GM21737 (cell line): ENCODE measurements around the gene ARID1B.

Experiments used
- ATAC-seq: cut with Tn5 transposase; IDR thresholded peaks from one replicate; pipeline ENCODE4 v1.9.1; 2021; ENCODE audit warnings: mild to moderate bottlenecking, moderate library complexity; ENCODE audit not compliant: unreplicated experiment

ARID1B gene

DNA sequence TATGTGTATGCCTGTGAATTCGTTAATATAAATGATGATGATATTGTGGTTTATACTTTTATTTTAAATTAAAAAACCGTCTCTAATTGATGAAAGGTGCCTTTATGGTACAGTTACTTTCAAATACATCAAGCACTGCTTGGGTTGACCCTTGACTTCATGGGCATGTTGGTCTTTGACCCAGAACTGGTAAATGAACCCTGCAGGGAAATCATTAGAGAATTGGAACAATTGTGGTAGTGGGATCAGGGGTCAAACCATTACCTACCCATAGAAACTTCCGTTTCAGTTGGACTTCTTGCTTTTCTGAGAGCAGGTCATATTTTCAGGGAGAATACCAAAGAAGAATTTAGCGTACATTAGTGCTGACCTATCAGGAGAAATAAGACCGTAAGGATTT, 288.2 kb downstream of the ARID1B start:
- ATAC-seq = no peak

DNA sequence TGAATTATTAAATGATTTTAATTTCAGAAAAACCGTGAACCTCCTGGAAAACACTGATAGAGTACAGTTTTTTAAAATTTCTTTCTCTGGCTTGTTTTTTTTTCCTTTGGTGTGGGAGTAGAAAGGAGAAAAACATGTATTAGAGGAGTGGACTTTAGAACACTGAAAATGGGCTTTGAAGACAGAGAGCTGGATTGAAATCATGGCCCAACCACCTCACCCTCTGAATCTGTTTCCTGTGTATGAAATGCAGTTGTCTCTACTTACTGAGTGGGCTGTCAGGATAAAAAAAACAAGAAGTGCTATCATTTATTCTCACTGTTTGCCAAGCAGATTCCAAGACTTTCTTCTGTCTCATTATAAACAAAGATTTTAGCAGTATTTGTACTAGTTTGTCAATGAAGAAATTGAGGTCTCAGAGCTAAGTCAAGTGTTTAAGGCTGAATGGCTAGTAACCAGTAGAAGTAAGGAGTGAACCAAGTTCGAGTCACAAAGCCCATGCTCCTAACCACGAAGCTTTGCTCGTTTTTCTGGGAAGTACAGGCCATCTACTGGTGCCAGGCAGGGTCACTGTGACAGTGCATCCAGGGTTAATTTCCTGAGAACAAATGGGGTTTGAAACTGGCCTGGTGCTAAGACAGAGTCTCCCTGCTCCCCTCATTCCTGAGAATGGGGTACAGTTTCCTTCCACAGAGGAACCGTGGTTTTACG, 289.8 kb downstream of the ARID1B start:
- no peak for ATAC-seq

DNA sequence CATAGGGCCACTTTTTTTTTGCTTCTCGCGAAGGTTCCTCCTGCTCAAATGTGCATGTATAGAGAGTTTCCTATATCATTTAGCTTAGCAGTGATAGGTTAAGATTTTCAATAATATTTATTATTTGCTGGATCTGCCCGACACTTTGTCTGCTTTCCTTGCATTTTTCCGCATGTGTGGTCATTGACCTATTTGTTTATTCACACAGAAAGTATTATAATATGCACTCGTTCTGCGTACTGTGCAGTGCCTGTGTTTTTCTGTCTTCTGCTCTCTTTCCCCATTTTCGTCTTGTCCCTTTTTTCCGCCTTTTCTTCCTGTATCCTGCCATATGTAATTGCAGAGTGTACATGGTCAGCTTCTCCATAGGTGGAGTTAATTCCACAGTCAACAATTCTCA, 290.3 kb downstream of the ARID1B start:
- no peak for ATAC-seq

DNA sequence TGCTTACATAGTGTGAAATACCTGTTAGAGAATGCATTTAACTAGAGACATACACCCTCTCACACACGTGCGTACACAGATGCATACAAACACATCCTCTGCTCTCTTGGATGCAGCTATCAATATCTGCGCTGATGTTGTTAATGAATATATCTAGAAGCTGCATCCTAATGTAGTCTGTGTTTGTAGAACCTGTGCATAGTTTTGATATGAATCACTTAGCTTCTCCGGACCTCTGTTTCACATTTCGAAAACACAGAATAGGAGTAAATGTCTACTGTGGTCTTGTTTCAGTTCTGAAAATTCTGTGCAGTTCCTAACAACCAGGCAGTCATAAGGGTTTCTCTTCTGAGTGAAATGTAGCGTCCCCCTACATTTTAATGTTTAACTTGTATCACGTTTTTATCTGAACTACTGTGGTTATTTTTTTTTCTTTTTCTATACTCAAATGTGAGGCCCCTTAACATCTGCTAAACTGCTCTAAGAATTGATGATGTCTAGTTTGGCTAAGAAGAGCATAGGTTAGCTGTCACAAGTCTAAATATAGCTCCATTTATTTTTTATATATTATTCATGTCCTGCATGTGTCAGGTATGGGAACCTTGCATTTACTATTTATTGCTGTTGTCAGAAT, 291.6 kb downstream of the ARID1B start:
- peak; percentile 94 for ATAC-seq

DNA sequence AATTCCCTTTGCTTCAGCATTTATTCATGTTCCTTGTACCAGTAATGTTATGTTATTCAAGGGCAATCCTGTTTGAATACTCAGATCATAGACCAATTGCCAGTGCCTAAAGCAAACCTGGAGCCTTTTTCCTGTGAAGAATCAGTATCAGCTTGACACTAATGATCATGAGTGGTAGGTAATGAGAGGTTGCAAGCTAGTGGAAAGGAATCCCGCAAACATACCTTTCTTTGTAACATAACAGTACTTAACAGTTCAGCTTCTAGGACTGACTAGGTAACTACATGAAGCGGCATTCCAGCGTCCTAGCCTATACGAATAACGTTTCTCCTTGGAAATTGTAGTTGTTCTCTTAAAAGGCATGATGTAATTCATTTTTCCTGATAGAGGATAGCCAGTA, 292.4 kb downstream of the ARID1B start:
- ATAC-seq = no peak

DNA sequence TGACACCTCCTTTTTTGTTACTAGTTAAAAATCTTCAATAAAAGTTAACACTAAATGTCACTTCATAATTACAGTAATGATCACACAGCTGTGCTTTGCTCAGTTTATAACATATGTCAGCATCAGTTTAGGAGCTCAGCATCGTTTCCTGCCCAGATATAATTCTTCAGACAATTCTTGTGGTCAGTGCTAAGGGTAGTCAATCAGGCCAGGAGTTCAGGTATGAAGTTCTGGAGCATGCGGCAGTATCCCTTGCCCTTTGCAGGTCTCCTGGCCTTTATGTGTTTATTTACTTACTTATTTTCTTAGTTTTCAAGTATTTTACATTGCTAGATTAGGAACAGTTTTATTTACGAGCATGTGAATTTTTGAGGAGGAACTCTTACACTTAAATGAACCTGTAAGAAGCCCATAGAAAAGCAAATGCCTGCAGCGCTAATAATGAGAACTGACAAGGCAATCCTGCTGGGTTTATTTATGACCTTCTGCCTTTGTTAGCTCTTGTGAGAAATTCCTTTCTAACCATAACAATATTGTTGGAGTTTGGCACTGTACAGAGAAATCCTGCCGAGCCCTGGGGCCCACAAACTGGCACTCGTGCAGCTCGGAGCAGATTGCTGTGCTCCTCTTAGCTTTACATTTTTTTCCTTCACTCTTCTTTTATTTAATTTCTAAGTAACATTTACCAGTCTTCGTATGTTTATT, 293.4 kb downstream of the ARID1B start:
- ATAC-seq = no peak

DNA sequence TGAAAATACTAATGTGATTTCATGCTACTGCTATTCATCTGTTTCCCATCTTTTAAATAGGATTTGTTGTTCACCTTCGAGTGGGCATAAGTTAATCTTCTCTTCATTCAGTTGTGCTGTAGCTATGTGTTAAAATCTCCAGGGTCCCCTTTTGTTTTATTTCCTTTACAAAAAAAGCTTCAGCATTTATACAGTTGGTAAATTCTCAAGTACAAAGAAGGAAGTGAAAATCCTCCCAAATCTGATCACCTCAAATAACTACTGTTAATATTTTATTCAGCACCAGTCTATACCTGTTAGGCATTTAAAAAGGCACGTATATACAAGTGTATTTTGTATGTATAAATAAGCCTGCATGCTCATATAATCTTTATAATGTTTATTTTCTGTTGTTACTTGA, 294.9 kb downstream of the ARID1B start:
- no peak for ATAC-seq

DNA sequence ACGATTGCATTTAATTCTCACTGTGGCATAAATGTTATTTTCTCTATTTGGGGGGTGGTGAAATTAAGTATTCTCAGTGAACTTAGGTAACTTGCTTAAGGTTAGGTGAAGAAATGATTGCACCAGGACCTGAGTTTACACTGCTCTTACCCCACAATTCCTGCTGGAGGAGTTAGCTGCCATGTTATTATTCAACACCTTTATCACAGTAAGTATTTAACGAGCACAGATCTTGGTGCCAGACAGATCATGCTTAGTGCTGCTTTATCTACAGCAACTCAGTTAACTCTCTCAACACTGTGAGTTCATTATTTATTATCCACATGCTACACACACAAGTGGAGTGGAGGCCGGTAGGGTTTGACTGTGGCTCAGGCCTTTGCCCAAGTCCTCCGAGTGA, 296.4 kb downstream of the ARID1B start:
- ATAC-seq = no peak

DNA sequence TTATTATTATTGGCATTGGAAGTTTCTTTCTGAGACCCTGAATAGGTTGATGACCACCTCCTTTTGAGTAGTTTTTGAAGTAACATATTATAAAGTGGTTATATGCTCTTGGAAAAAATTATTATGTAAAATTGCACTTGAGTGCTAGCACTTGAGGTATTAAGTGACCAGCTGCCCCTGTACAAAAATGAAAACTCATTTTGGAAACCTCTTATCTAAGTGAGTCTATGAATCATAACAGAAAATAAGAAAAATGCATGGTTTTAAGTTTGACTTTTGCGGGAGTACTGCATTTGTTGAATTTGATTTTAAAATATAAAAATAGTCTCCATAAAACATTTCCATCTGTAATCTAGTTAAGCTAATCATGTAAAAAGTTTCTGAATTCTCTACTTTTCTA, 297.8 kb downstream of the ARID1B start:
- no peak for ATAC-seq

DNA sequence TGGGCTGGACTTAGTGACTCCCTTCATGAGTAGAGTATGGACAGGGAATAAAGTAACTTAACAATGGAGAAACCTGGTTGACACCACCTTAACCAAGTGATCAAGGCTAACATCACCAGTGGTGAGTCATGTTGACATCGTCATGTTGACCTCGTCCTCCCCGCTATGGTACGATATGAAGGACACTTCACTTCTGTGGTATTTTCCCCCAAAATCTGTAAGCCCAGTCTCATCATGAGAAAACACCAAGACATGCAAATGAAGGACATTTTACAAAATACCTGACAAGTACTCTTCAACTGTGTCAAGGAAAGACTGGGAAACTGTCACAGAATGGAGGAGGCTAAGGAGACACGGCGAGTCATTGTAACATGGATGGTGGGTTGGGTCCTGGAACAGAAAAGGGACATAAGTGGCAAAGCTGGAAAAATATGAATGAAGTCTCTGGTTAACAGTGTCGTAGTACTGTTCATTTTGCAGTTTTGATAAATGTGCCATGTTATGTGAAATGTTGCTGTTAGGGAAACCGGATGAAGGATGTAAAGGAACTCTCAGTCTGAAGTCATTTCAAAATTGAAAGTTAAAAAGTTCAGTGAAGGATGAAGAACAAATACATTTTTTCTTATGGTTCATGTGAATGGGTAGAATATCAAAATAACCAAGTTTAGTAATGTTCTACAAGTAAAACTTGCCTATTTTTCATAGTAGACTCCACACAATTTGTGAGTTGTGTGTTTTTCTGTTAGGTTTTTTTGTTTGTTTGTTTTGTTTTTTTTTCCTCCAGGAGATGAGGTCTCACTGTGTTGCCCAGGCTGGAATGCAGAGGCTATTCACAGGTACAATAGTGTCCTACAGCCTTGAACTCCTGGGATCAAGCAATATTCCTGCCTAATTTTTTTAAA, 298.6 kb downstream of the ARID1B start:
- peak; percentile 76 for ATAC-seq

DNA sequence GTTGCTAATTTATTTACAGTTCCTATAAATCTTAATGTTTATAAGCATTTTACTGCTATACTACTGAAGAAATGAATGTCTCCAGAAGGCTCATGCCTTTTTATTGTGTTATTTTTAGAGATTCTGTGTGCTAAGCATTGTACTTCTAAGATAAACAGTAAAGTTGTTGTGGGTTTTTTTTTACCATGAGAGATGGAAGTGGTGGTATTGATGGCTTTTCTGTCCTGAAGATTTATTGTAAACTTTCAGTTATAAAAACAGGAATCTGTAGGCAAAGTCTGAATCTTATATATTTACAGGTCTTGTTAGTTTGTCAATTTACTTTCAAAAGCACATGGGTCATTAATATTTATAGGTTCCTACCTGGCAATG, 299.3 kb downstream of the ARID1B start:
- ATAC-seq = no peak

DNA sequence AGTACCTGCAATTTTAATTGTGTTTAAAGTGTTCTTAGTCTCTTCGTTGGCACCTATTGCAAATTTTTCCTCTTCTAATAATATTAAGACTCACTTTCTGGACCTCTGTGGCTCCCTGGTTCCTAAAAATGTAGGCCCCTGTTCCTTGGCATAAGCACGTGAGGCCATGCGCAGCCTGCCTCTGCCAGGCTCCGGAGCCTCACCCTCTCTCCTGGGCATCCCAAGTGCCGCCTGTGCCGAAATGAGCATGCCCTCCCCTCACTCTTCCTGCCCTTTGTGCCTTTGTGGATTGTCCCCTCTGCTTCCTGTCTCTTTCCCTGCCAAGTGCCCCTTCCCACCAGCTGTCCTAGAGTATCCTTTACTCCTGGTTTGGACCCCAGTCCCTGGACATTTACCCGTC, 300.1 kb downstream of the ARID1B start:
- no peak for ATAC-seq

DNA sequence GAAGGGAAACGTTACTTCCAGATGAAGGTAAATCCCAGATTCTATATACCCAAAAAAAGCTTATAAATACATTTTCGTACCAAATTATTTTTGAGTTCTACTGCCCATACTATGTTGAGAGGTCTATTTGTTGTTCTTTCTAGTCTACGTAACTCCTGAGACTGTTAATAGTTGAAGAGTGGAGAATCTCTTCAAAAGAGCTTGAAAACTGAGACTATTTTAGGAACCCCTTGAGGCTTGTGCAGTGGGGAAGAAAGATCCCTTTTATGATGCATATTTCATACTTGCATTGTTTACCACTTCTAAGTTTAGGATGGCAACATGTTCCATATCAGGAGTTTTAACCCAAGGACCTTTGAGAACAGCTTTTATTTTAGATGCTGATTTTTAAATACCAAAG, 301.1 kb downstream of the ARID1B start:
- no peak for ATAC-seq

DNA sequence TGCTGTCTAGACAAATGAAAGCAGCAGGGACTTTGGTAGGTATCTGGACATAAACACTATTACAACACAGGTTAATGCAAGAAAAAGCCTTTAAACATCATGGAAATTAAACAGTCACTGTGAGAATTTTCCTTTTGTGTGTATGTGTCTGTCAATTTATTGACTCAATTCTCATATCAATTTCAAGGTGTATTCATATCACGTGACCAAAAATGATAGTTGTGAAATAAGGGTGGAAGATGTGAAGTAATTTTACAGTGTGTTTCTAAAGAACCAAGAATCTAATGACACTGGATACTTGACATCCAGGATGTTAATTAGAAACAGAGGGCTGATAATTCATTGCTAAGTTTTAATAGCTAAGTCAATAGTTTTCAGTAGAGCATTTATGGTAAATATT, 302.1 kb downstream of the ARID1B start:
- no peak for ATAC-seq

DNA sequence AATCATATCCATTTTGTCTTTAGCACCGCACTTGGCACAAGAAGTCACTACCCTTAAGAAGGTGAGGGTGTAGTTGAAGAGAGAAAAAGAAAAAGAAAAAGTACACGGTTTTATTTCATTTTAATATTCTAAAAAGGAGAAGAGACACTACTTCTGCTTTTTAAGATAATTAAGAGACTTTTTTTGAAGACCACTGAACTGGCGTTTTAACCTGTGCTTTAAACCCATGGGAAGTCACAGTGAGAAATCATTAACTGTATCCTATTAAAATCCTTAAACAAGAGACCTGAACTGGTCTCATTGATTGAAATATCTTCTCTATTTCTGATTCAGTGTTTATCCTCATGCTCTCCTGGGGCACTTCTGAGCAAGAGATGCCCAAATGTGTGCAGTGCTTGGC, 302.6 kb downstream of the ARID1B start:
- no peak for ATAC-seq

DNA sequence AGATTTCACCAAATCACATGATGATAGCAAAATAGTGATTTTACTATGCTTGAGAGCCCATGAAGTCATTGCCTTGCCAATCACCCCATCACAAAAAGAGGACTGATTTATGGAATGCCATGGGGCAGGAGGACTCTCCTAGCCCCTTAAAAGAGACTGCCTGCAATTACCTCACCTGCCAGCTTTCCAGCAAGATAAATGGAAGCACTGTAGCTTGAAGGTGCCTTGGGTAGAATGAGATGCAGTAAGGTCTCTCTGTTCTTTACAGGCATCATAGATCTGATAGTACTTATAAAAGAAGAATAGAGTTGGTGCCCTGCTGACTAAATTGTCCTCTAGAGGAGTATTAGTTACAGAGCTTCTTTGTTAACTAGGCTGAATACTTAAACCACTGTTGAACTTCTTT, 303.8 kb downstream of the ARID1B start:
- no peak for ATAC-seq

DNA sequence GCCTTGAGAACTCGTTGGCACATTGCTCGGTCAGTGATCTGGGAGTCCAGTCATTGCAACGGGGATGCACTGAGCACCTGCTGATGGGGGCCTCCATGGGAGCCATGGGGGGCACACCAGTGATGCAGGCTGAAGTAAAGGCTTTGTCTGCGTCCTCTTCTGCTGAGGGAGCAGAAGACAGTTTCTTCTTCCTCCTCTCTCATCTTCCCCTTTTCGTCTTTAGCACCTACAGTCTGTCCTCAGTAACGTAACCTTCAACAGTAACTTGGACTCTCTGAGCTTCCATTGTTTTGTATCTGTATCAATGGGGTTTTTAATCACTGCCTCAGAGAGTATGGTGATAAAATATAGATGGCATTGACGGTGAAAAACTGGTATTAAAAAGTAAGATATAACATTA, 306.2 kb downstream of the ARID1B start:
- no peak for ATAC-seq

DNA sequence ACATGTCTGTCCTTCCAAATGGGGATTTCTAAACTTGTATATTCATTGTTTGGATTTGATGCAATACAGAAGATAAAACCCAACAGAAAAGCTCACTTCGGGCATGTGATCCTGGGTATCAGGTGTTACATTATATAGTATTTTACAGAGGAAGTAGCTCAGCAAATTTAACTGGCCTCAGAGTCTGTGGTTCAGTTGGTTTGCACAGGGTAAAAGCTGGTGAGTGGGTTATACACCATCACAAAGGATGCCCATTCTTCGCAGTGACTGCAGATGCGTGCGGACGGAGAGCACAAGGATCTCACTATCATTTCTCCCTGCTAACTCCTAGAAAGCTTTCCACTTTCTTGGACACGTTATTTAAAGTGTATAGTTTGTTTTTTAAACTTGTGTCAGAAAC, 309.5 kb downstream of the ARID1B start:
- ATAC-seq = no peak

DNA sequence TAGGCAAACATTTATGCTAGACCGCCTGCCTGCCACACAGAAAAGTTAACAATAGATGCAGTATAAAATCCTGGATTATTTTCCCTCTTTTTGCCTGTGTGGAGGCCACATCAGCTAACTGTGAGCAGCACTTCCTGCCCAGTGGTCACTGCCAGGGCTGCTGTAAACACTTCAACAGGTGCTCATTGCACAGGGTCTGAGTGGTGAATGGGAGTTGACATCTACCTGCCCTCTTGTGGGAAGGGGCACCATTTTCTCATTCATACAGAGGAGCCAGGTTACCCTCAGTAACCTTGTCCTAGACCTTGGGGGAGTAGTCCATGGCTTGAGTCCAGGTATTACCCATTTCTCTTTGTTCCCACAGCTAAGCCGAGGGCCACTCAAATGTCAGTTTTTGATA, 310.8 kb downstream of the ARID1B start:
- no peak for ATAC-seq

DNA sequence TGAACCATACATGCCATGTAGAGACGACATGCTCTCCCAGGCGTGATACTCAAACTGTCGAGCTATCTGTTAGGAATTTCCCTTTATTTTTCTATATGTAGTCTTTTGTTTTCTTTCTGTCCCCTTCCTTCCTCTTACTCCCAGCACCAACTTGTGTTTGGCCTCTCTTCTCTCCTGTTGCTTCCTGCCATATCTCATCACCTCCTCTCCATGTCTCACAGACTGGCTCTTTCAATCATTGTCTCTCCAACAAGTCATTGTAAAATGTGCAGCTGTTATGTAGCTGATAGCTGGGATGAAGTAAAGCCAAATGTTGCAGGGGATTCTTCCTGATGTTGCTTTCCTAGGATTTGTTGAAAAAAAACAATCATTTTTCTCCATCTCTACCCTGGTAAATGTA, 311.7 kb downstream of the ARID1B start:
- no peak for ATAC-seq

DNA sequence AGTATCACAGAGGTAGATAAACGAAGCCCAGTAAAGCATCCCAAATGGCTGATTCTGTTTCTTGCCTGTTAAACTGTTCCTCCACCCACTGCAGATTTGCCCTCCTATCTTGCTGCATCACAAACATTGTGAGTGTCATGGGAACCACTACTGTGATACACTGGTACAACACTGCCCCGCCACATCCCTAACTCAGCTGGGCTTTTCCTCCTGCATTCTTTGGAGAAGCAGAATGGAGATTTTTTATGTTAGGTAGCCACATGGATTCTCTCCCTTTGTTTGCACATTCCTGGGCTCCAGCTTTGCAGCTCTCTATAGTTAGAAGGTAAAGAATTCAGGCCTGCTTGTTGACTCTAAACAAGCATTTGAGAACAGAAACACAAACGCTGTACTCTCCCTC, 312.1 kb downstream of the ARID1B start:
- ATAC-seq = no peak
